AG09319 (cell line): ENCODE results near the gene ACTRT2.

Experiments
- DNase-seq: peaks from one replicate; pipeline ENCODE4 v3.0.0-alpha.2; 2010; ENCODE audit warnings: low read depth; ENCODE audit errors: extremely low read depth
- CTCF ChIP-seq: IDR thresholded peaks from 2 replicates; pipeline ENCODE4 v1.5.1; 2011; ENCODE audit warnings: low read depth, mild to moderate bottlenecking, inconsistent platforms, low read length, moderate library complexity

The ACTRT2 gene

GRCh38 chr1:2985067-2985561, 36.2 kb upstream of the ACTRT2 start:
- TF ChIP-seq CTCF = no peak
- no peak for DNase-seq

DNA sequence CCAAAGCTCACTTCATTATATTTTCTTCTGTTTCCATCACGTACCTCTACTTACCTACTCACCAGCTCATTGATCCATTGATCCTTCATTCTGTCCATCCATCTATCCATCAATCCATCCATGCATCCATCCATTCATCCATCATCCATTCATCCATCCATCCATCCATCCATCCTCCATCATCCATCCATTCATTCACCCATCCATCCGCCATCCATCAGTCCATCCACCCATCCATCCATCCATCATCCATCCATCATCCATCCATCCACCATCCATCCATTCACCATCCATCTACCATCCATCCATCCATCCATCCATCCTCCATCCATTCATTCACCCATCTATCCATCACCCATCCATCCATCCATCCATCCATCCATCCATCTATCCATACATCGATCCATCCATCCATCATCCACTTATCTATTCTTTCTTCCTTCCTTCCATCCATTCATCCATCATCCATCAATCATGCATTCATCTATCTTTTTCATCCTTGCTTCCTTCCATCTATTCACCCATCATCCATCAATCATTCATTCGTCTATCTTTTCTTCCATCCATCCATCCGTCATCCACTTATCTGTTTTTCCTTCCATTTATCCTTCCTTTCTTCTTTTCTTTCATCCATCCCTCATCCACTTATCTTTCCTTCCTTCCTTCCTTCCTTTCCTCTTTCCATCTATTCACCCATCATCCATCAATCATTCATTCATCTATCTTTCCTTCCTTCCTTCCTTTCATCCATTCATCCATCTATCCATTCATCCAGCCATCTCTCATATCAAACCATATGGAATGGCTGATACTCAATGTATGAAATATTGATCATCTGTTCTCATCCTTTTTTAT, 35.3 kb upstream of the ACTRT2 start:
- no peak for DNase-seq
- no peak for TF ChIP-seq CTCF

DNA sequence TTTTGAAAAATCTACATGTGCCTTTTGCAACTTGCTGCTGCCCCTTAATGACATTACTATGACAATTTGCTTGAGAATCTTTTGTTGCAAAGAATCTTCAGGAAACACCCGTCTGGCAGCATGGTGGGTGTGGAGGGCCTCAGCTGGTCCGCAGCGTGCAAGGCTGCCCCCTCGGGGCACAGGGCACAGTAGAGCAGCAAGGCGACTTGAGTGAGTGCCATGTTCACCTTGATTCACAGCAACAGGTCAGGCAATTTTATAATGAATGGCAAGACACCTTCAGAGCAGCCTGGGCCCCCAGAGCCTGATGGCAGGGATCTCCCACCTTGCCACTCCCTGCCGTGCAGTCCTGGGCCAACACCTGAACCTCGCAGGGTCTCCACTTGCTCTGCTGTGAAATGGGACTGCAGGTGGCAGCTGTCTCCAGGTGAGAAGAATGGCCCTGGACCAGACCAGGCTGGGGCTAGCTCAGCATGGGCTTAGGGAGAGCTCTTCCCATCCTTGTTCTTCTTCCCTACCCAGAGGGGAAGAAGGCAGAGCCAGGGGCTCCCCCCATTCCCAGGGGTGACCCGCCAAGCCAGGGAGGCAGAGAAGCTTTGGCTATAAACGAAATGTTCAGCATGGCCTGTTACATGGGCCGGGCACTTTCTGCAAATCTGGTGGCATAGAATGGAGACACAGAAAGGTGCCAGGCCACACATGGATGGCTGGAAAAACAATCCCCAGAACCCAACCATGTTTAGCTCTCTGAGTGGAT, 34.5 kb upstream of the ACTRT2 start:
- no peak for TF ChIP-seq CTCF

DNA sequence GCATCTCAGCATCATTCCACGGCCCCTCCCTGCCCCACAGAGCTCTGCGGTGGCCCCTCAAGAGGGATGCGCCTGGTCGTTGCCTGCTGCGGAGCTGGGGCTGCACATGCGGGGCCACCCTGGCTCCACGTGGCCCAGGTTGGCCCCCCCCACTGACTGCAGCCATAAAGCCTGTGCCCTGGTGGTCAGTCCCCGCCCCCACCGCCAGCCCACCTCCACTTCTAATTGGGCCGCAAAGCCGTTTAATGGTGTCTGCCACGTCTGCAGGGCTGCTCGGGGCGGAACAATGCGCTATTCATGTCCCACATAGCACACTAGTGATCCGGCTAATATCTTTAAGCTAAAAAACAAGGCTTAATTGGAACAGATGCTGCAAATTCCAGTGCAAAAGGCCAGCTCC, 33.5 kb upstream of the ACTRT2 start:
- TF ChIP-seq CTCF = no peak
- DNase-seq = no peak

More for the DNA sequence above, 34.5 kb upstream of the ACTRT2 start:
- DNase-seq = no peak

GRCh38 chr1:2988256-2988655, 33.0 kb upstream of the ACTRT2 start:
- DNase-seq = no peak
- TF ChIP-seq CTCF = no peak

DNA sequence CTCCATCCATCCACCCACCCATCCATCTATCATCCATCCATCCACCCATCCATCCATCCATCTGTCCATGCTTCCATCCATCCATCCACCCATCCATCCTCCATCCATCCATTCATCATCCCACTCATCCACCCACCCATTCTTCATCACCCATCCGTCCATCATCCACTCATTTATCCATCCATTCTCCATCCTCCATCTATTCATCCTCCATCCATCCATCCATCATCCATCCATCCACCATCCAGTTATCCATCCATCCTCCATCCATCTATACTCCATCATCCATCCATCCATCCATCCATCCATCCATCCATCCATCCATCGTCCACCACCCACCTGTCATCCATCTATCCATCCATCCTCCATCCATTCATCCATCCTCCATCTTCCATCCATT, 32.1 kb upstream of the ACTRT2 start:
- no peak for TF ChIP-seq CTCF
- no peak for DNase-seq

GRCh38 chr1:2989976-2990375, 31.3 kb upstream of the ACTRT2 start:
- no peak for DNase-seq
- TF ChIP-seq CTCF = no peak
